SK-N-MC (cell line): ENCODE results near the gene MESD.

ENCODE experiments used
- EZH2 ChIP-seq: fragments of 200-600 bp; sonication (generic); IDR thresholded peaks from one replicate; pipeline ENCODE4 v1.6.1; 2017; ENCODE audit warnings: antibody characterized with exemption
- POLR2AphosphoS5 ChIP-seq: IDR thresholded peaks from 2 replicates; pipeline ENCODE4 v1.6.1; 2012; ENCODE audit warnings: mild to moderate bottlenecking, low read depth, low read length, borderline replicate concordance

DNA sequence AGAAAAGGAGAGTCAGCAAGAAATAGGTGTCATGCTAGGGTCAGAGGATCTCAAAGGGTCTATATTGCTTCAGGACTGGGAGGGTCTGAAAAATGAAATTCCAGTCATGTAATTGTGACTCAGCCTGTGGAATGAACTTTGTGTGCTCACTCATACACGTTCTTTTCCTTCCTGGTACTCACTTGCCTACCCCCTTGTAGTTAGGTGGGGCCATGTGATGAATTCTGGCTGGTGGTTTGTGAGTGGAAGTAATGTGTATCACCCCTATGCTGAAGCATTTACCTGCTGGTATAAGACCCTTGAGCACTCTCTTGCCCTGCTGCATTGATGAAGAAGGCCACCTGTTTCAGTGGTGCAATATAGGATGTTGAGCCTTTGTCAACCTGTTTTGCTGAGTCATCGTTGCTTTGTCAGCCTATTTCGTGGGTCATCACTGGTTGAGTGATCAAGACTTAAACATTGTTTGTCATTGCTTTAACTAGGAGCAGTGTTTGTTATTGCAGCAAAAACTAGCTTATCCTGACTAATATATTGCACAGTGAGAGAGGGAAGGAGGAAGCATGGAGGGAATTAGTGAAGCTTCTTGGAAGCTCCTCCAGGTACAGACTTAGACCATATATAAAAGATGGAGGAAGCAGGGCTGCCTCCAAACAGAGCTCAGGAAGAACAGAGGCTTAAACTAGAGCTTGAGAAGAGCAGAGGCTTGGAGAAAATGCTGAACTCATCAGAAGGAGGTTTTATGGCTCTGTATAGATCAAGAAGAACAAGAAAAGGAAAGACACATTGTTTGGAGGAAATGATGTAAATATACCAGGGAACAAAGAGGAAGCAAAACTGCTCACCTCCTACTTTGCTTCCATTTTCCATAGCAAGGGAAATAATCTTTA lies 40.0 kb upstream of the MESD start:
- TF ChIP-seq POLR2AphosphoS5 (no peak), EZH2 (no peak)
